SK-MEL-5 (cell line): ENCODE measurements around the gene CGNL1. TPM values are rescaled to one million over a fixed set of nuclear protein-coding genes. Genes with fewer than 3 reads are reported as not detected.

Source experiments
- DNase-seq: peaks from one replicate; pipeline ENCODE4 v3.0.0-alpha.2; 2016; ENCODE audit warnings: low read depth, low spot score
- in situ Hi-C: cut with HindIII; loops from 2 replicates; pipeline ENCODE4 v1.10.0; 2016; ENCODE audit warnings: low sequenced_read_pairs, high pct_unique_total_duplicates, low pct_unique_long_range_greater_than_20kb
- total RNA-seq: library from RNA; depleted of rRNA; stranded (reverse); fragments of >200 nt; shearing (Covaris generic); gene quantifications from 2 replicates; pipeline ENCODE4 v1.2.3, GENCODE V29; 2014

The CGNL1 gene
- total RNA-seq, 1 experiment from 2014 or later, result 0.24 TPM

- in situ Hi-C loops, result no loop called here
- no peak for DNase-seq
Measured at GRCh38 chr15:57580866-57581265, 204.6 kb downstream of the CGNL1 start.

- in situ Hi-C loops, result no loop called here
- no peak for DNase-seq
Measured at GRCh38 chr15:57582090-57582489, 205.8 kb downstream of the CGNL1 start.

GRCh38 chr15:57583282-57583681 is 207.0 kb downstream of the CGNL1 start:
- in situ Hi-C loops, result no loop called here
- no peak for DNase-seq

- DNase-seq, result no peak
- in situ Hi-C loops, result no loop called here
Measured at GRCh38 chr15:57583720-57584119, 207.4 kb downstream of the CGNL1 start.

- in situ Hi-C loops, result no loop called here
- no peak for DNase-seq
Measured at GRCh38 chr15:57586661-57587424, 210.5 kb downstream of the CGNL1 start.

- in situ Hi-C loops, result no loop called here
- no peak for DNase-seq
Measured at GRCh38 chr15:57589281-57589680, 213.0 kb downstream of the CGNL1 start.

- in situ Hi-C loops, result no loop called here
- no peak for DNase-seq
Measured at GRCh38 chr15:57589754-57590153, 213.4 kb downstream of the CGNL1 start.

- DNase-seq, result no peak
- in situ Hi-C loops, result no loop called here
Measured at GRCh38 chr15:57591237-57591821, 215.0 kb downstream of the CGNL1 start.

GRCh38 chr15:57591822-57592367 is 215.6 kb downstream of the CGNL1 start, which contains the start of gene MYZAP:
Gene MYZAP (plus strand): TSS chr15:57591904. CDS start chr15:57592035, 131 bp downstream.
- DNase-seq, result no peak
- in situ Hi-C loops, result no loop called here

- in situ Hi-C loops, result no loop called here
Measured at GRCh38 chr15:57592426-57592825, 216.1 kb downstream of the CGNL1 start.

GRCh38 chr15:57592836-57593420 is 216.6 kb downstream of the CGNL1 start:
- DNase-seq, result no peak
- in situ Hi-C loops, result no loop called here

More at GRCh38 chr15:57592426-57592825, 216.1 kb downstream of the CGNL1 start:
- DNase-seq, result no peak

- in situ Hi-C loops, result no loop called here
- DNase-seq, result no peak
Measured at GRCh38 chr15:57594479-57594878, 218.2 kb downstream of the CGNL1 start.

GRCh38 chr15:57595011-57595866 is 218.9 kb downstream of the CGNL1 start:
- no peak for DNase-seq
- in situ Hi-C loops, result no loop called here

GRCh38 chr15:57596301-57596855 is 220.1 kb downstream of the CGNL1 start:
- DNase-seq, result no peak
- in situ Hi-C loops, result no loop called here

GRCh38 chr15:57596978-57597377 is 220.7 kb downstream of the CGNL1 start:
- in situ Hi-C loops, result no loop called here
- no peak for DNase-seq

GRCh38 chr15:57597431-57597830 is 221.1 kb downstream of the CGNL1 start:
- in situ Hi-C loops, result no loop called here
- DNase-seq, result no peak

GRCh38 chr15:57598346-57598745 is 222.0 kb downstream of the CGNL1 start:
- in situ Hi-C loops, result no loop called here
- no peak for DNase-seq
